Urinary bladder (tissue), 4 donors: ENCODE results near the gene PLSCR2. TPM values are rescaled to one million over a fixed set of nuclear protein-coding genes. Genes with fewer than 3 reads are reported as not detected.
"Not testable (repeated sequence)": the region's sequence is repeated elsewhere in the genome, so short reads cannot be mapped to it uniquely, and the experiment has no call there.

Experiments
- DNase-seq: peaks from one replicate; pipeline ENCODE4 v3.0.0-alpha.2; 2015; ENCODE audit errors: extremely low spot score
- H3K27ac ChIP-seq: one replicate; pipeline ENCODE4 v1.5.1; 2013; ENCODE audit warnings: low read depth, mild to moderate bottlenecking, moderate library complexity
- H3K36me3 ChIP-seq: one replicate; pipeline ENCODE4 v1.6.1; 2013; ENCODE audit warnings: mild to moderate bottlenecking, moderate library complexity; ENCODE audit not compliant: insufficient read depth
- H3K4me1 ChIP-seq: one replicate; pipeline ENCODE4 v1.6.1; 2013; ENCODE audit warnings: mild to moderate bottlenecking, moderate library complexity; ENCODE audit not compliant: insufficient read depth
- H3K4me3 ChIP-seq: one replicate; pipeline ENCODE4 v1.5.1; 2013; ENCODE audit warnings: low read depth, low read length
- WGBS: extraction: QIAGEN DNeasy Blood & Tissue Kit; methylation state at CpG from one replicate; pipeline ENCODE4 v1.1.7; 2013; 5-methylcytosine and 5-hydroxymethylcytosine counted together
- polyA plus RNA-seq: library from polyadenylated mRNA; stranded (reverse); fragments of 200-250 nt; gene quantifications from one replicate; pipeline ENCODE4 v1.2.3, GENCODE V29; 2013
- total RNA-seq: library from RNA; depleted of rRNA; stranded (reverse); fragments of >200 nt; gene quantifications from one replicate; pipeline ENCODE4 v1.2.3, GENCODE V29; 2014
- donor health status: healthy with polysubstance abuse.
- donor health status: healthy.

PLSCR2 gene
- total and polyA plus RNA-seq, 2 donors: 0.85 TPM; not detected in 1

- no peak overlapping the region for H3K4me3 ChIP-seq
- DNase-seq: no peak
- H3K27ac ChIP-seq: peak overlapping the region; percentile 38
- 70% methylated on average over 10 of the region's 10 CpGs for WGBS
- peaks cover 2% of the 10 kb centered on the region for H3K4me1 ChIP-seq
- H3K36me3 ChIP-seq: no peaks in the 10 kb centered on the region
Measured at GRCh38 chr3:146468671-146469149, 651 bp downstream of the PLSCR2 start.

- H3K4me3 ChIP-seq: no peak overlapping the region
- peak overlapping the region; percentile 38 for H3K27ac ChIP-seq
- no peaks in the 10 kb centered on the region for H3K36me3 ChIP-seq
- H3K4me1 ChIP-seq: peaks cover 2% of the 10 kb centered on the region
- 57% methylated on average over 4 of the region's 4 CpGs for WGBS
- no peak for DNase-seq
Measured at GRCh38 chr3:146468234-146468633, 1.1 kb downstream of the PLSCR2 start.

DNA sequence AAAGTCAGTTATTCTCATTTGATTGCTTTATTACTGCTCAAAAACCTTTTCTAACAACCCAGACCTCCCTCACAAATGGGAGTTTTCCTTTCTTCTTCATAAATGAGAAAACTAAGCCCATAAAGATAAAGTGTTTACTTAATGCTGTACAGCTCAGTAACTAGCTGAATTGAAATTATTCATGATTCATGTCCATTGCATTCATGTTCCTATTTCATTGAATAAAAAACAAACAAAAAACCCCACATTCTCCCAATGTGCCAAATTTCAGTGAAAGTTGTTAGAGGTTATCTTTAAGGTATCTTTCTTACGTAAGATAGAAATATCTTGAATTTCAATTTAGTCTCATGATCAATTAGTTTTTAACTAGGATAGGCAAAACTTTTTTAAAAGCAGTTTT, 2.8 kb downstream of the PLSCR2 start:
- DNase-seq: no peak
- H3K36me3 ChIP-seq: no peaks in the 10 kb centered on the region
- 24% methylated on average over 1 of the region's 1 CpG for WGBS
- H3K4me1 ChIP-seq: peaks cover 2% of the 10 kb centered on the region
- H3K27ac ChIP-seq: no peak overlapping the region
- no peak overlapping the region for H3K4me3 ChIP-seq

GRCh38 chr3:146465693-146466465, 3.5 kb downstream of the PLSCR2 start:
- no peak for DNase-seq
- no peaks in the 10 kb centered on the region for H3K36me3 ChIP-seq

GRCh38 chr3:146464783-146465182, 4.6 kb downstream of the PLSCR2 start:
- DNase-seq: no peak
- H3K4me1 ChIP-seq: peaks cover 2% of the 10 kb centered on the region
- WGBS: 74% methylated on average over 1 of the region's 1 CpG
- H3K4me3 ChIP-seq: no peak overlapping the region
- H3K27ac ChIP-seq: no peak overlapping the region
- no peaks in the 10 kb centered on the region for H3K36me3 ChIP-seq

More at GRCh38 chr3:146465693-146466465, 3.5 kb downstream of the PLSCR2 start:
- peaks cover 2% of the 10 kb centered on the region for H3K4me1 ChIP-seq
- no peak overlapping the region for H3K4me3 ChIP-seq
- no peak overlapping the region for H3K27ac ChIP-seq
- 68% methylated on average over 6 of the region's 6 CpGs for WGBS

GRCh38 chr3:146464005-146464595, 5.3 kb downstream of the PLSCR2 start:
- WGBS: 95% methylated on average over 2 of the region's 2 CpGs
- no peak overlapping the region for H3K4me3 ChIP-seq
- H3K4me1 ChIP-seq: peaks cover 2% of the 10 kb centered on the region
- no peak for DNase-seq
- H3K27ac ChIP-seq: no peak overlapping the region
- no peaks in the 10 kb centered on the region for H3K36me3 ChIP-seq

DNA sequence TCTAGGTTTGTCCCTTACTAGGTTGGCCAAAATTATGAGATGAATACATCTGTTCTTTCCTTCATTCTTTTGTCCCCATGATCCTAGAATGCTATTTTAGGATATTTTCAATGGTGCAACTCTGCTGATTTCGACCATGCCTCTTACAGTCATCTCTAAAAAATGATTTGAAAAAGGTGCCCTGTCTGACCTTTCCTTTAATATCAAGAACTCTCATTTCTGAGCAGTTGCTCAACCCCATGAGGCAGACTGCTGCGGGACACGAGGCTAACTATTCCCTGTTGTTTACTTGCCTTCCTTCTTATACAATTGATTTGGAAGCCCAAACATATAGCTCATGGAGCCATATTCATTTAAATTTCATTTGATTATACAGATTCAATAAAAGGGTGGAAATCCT, 14.6 kb downstream of the PLSCR2 start:
- Histone ChIP-seq H3K4me1 (no peaks in the 10 kb centered on the region), H3K27ac (no peak overlapping the region), H3K36me3 (no peaks in the 10 kb centered on the region), H3K4me3 (no peak overlapping the region)
- 89% methylated on average over 3 of the region's 3 CpGs for WGBS
- no peak for DNase-seq

DNA sequence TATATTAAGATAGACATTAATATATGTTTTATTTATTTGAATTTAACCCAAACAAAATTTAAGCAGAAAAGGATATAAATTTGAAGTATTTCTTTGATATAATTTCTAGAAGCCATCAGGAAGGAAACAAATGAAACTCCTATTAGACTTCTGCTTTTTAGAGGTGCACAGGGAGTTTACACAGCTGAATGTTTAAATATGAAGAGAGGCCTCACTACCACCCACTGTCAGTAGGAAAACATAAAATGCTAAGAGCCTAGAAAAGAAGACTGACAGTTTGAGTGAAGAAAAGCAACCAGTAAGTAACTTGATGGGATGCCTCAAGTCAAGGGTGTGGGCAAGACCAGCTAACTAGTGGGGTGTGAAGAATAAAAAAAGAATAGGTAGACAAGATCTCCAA, 19.7 kb downstream of the PLSCR2 start:
- H3K27ac ChIP-seq: no peak overlapping the region
- no peak overlapping the region for H3K4me3 ChIP-seq
- DNase-seq: no peak
- no peaks in the 10 kb centered on the region for H3K36me3 ChIP-seq
- H3K4me1 ChIP-seq: no peaks in the 10 kb centered on the region

DNA sequence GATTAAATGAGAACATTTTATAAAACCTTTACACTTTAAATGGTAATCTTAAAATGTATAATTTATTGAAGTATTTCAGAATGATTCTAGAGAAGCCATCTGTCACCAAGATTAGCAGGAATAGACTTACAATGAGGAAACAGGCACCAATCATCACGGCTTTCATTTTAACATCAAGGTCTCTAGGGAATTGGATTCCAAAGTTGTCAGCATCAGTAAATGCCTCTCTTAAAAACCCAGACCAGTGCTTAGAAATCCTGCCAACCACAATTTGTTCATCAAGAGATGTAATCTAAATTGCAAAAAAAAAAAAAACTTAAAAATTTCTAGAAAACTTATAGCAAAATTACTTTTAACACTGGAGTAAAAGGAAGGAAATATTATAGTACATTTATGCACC, 20.3 kb downstream of the PLSCR2 start:
- Histone ChIP-seq H3K36me3 (no peaks in the 10 kb centered on the region), H3K4me3 (no peak overlapping the region), H3K4me1 (no peaks in the 10 kb centered on the region), H3K27ac (no peak overlapping the region)
- DNase-seq: no peak
- 79% methylated on average over 1 of the region's 1 CpG for WGBS

DNA sequence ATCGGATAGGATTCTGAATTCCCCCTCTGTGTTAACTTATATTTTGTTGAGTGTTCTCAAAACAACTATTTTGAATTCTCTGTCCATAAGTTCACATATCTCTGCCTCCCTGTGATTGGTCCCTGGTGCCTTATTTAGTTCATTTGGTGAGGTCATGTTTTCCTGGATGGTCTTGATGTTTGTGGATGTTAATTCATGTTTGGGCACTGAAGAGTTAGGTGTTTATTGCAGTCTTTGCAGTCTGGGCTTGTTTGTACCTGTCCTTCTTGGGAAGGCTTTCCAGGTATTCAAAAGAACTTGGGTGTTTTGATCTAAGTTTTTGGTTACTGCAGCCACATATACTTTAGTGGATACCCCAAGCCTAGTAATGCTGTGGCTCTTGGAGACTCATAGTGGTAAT, 23.3 kb downstream of the PLSCR2 start:
- H3K4me3 ChIP-seq: no peak overlapping the region
- no peaks in the 10 kb centered on the region for H3K36me3 ChIP-seq
- H3K27ac ChIP-seq: no peak overlapping the region
- WGBS: 97% methylated on average over 1 of the region's 1 CpG
- H3K4me1 ChIP-seq: no peaks in the 10 kb centered on the region
- no peak for DNase-seq

- H3K36me3 ChIP-seq, DNase-seq, H3K4me1 ChIP-seq, H3K27ac ChIP-seq, H3K4me3 ChIP-seq: not testable (repeated sequence)
- 86% methylated on average over 5 of the region's 5 CpGs for WGBS
Measured at GRCh38 chr3:146440310-146440709, 29.1 kb downstream of the PLSCR2 start.

GRCh38 chr3:146432066-146432465, 37.3 kb downstream of the PLSCR2 start:
- 81% methylated on average over 1 of the region's 1 CpG for WGBS
- no peaks in the 10 kb centered on the region for H3K36me3 ChIP-seq
- H3K4me3 ChIP-seq: no peak overlapping the region
- H3K4me1 ChIP-seq: no peaks in the 10 kb centered on the region
- no peak overlapping the region for H3K27ac ChIP-seq
- no peak for DNase-seq

DNA sequence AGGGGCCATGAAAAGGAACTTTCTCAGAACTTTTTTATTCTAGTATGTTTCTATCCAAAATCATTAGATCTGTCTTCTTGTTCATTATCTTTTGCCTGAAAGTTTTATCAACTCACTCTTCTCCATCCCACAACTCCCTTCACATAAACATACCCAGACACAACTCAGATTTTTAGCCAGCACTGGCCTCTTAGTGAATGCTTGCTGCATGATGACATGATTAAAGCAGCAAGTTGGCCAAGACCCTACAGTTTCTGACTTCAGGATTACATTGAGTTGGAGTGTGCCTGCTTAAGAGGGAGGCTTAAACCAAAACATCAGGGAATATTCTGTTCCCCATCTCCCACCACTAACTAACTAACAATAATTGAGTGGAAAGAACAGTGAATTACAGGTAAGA, 38.1 kb downstream of the PLSCR2 start:
- no peaks in the 10 kb centered on the region for H3K4me1 ChIP-seq
- no peaks in the 10 kb centered on the region for H3K36me3 ChIP-seq
- no peak for DNase-seq
- no peak overlapping the region for H3K4me3 ChIP-seq
- no peak overlapping the region for H3K27ac ChIP-seq

- no peak for DNase-seq
- H3K4me1 ChIP-seq: no peaks in the 10 kb centered on the region
- WGBS: 95% methylated on average over 1 of the region's 1 CpG
- H3K27ac ChIP-seq: no peak overlapping the region
- H3K4me3 ChIP-seq: no peak overlapping the region
- no peaks in the 10 kb centered on the region for H3K36me3 ChIP-seq
Measured at GRCh38 chr3:146425341-146425740, 44.0 kb downstream of the PLSCR2 start.
